ENCODE measurements around the gene FCN1. TPM values are rescaled to one million over a fixed set of nuclear protein-coding genes. Genes with fewer than 3 reads are reported as not detected.

The FCN1 gene
- total RNA-seq, 1 experiment from 2014 or later: not detected

DNA sequence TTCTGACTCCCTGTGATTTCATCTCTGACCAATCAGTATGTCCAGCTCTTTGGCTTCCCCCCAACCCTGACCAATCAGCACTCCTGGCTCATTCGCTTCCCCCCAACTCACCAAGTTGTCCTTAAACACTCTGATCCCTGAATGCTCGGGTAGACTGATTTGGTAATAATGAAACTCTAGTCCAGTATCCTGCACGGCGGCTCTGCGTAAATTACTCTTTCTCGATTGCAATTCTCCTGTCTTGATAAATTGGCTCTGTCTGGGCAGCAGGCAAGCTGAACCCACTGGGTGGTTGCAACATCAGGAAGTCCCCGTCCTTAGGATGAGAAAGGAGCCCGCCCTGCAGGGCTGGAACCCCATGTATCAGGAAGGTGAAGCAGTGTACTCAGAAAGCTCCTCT, 26.7 kb downstream of the FCN1 start:
- TF ChIP-seq EZH2phosphoT487 (IDR thresholded peaks at IDR 0.05; ENCODE audit: borderline replicate concordance, low read length) (no peak), EZH2 (IDR thresholded peaks at IDR 0.05; ENCODE audit: low read length, unreplicated experiment) (no peak), CTCF (conservative IDR thresholded peaks at IDR 0.05; ENCODE audit: low read depth, low read length) (no peak)
- intact Hi-C loops (cut with micrococcal nuclease): no loop called here
- Histone ChIP-seq H3F3A (ENCODE audit: low read length, unreplicated experiment) (no peaks in the 10 kb centered on the region), H3K4me2 (ENCODE audit: low read length) (no peak overlapping the region), H2AFZ (ENCODE audit: low read length) (no peak overlapping the region), H3K9me2 (replicated peaks; ENCODE audit: low read length) (no peaks in the 10 kb centered on the region), H3K27me3 (ENCODE audit: low read length) (0 out of 2 replicates have a peak, but pooled peaks cover 9% of the 10 kb centered on the region), H3K9ac (ENCODE audit: low read length) (no peak overlapping the region), H3K9me3 (ENCODE audit: low read length) (no peaks in the 10 kb centered on the region), H3K27ac (ENCODE audit: low read length) (no peak overlapping the region), H3K4me3 (ENCODE audit: low read length) (no peak overlapping the region), H4K20me1 (ENCODE audit: low read length) (no peaks in the 10 kb centered on the region), H3K36me3 (ENCODE audit: low read depth, low read length) (no peaks in the 10 kb centered on the region), H3K79me2 (ENCODE audit: low read length) (no peaks in the 10 kb centered on the region), H3K4me1 (ENCODE audit: insufficient read depth, low read length) (peaks cover 5% of the 10 kb centered on the region)
- BruUV-seq (replicated peaks): no TSS peak
- ChIA-PET CTCF (no interaction called here), POLR2A (ENCODE audit: unreplicated experiment) (no interaction called here)
- no peak for ATAC-seq
- DNase-seq: no peak

- no TSS peak for BruUV-seq (replicated peaks)
Observed at GRCh38 chr9:134890155-134890495, 27.6 kb downstream of the FCN1 start.

More at GRCh38 chr9:134890155-134890495, 27.6 kb downstream of the FCN1 start:
- Histone ChIP-seq H2AFZ (ENCODE audit: low read length) (no peak overlapping the region), H3K9ac (ENCODE audit: low read length) (no peak overlapping the region), H3F3A (ENCODE audit: low read length, unreplicated experiment) (no peaks in the 10 kb centered on the region), H3K4me3 (ENCODE audit: low read length) (no peak overlapping the region), H3K27me3 (ENCODE audit: low read length) (0 out of 2 replicates have a peak, but pooled peaks cover 9% of the 10 kb centered on the region), H3K9me3 (ENCODE audit: low read length) (no peaks in the 10 kb centered on the region), H3K36me3 (ENCODE audit: low read depth, low read length) (no peaks in the 10 kb centered on the region), H3K27ac (ENCODE audit: low read length) (no peak overlapping the region), H3K4me1 (ENCODE audit: insufficient read depth, low read length) (no peaks in the 10 kb centered on the region), H4K20me1 (ENCODE audit: low read length) (no peaks in the 10 kb centered on the region), H3K79me2 (ENCODE audit: low read length) (no peaks in the 10 kb centered on the region), H3K9me2 (replicated peaks; ENCODE audit: low read length) (no peaks in the 10 kb centered on the region), H3K4me2 (ENCODE audit: low read length) (no peak overlapping the region)
- intact Hi-C loops (cut with micrococcal nuclease): no loop called here
- ChIA-PET POLR2A (ENCODE audit: unreplicated experiment) (no interaction called here), CTCF (no interaction called here)
- TF ChIP-seq EZH2 (IDR thresholded peaks at IDR 0.05; ENCODE audit: low read length, unreplicated experiment) (no peak), CTCF (conservative IDR thresholded peaks at IDR 0.05; ENCODE audit: low read depth, low read length) (no peak), EZH2phosphoT487 (IDR thresholded peaks at IDR 0.05; ENCODE audit: borderline replicate concordance, low read length) (no peak)
- DNase-seq (no peak), ATAC-seq (no peak)
